Esophagus squamous epithelium (tissue), 5 donors: ENCODE measurements around the gene DAG1. TPM values are rescaled to one million over a fixed set of nuclear protein-coding genes. Genes with fewer than 3 reads are reported as not detected.

ENCODE experiments used
- DNase-seq: peaks from one replicate; lab custom pipeline; 2025; lab: John Stamatoyannopoulos, UW
- H3K27ac ChIP-seq, 4 donors: fragments of 200-600 bp; sonication (generic); one replicate each; pipeline ENCODE4 v1.5.1; 2016 to 2019; ENCODE audit warnings: mild to moderate bottlenecking in 1 of 4
- H3K27me3 ChIP-seq, 4 donors: fragments of 200-600 bp; sonication (generic); 1 replicate in 3 of 4; 2 replicates in 1 of 4; pipeline versions ENCODE4 v1.5.1 to v1.6.0; 2017 to 2021; ENCODE audit warnings: antibody characterized with exemption in 1 of 4
- H3K36me3 ChIP-seq, 3 donors: fragments of 200-600 bp; sonication (generic); one replicate each; pipeline ENCODE4 v1.5.1; 2016 to 2019
- H3K4me1 ChIP-seq, 3 donors: fragments of 200-600 bp; sonication (generic); one replicate each; pipeline ENCODE4 v1.5.1; 2017 to 2019
- H3K4me3 ChIP-seq, 4 donors: fragments of 200-600 bp; sonication (generic); 1 replicate in 3 of 4; 2 replicates in 1 of 4; pipeline ENCODE4 v1.5.1; 2016 to 2019; ENCODE audit warnings: mild to moderate bottlenecking in 2 of 4, moderate library complexity in 1 of 4
- H3K9me3 ChIP-seq, 3 donors: fragments of 200-600 bp; sonication (generic); one replicate each; pipeline ENCODE4 v1.5.1; 2016 to 2019
- POLR2A ChIP-seq, 4 donors: fragments of 450-650 bp; IDR thresholded peaks; one replicate each; pipeline ENCODE4 v1.6.1; 2017; ENCODE audit warnings: antibody characterized with exemption in 4 of 4, mild to moderate bottlenecking in 4 of 4, moderate library complexity in 3 of 4
- WGBS, 2 donors: methylation state at CpG; one replicate each; pipeline ENCODE4 v1.1.5; 2018; 5-methylcytosine and 5-hydroxymethylcytosine counted together
- intact Hi-C: fragments of 100-400 bp; cut with DNase I; formaldehyde crosslinking; loops from one replicate; pipeline ENCODE4 v1.15.0; 2022
- total RNA-seq, 4 donors: library from RNA; depleted of rRNA; stranded (reverse); fragments of >200 nt; gene quantifications; one replicate each; pipeline ENCODE4 v1.1.0, GENCODE V29; 2016
- TF ChIP-seq, protein P1 (sequence below), 6 experiments: fragments of 450-650 bp in 4 of 6; fragments of 200-600 bp in 2 of 6; sonication (generic) in 2 of 6; IDR thresholded peaks; one replicate each; pipeline ENCODE4 v1.5.1; 2016 to 2019; ENCODE audit warnings: antibody characterized with exemption in 6 of 6, mild to moderate bottlenecking in 4 of 6, moderate library complexity in 4 of 6
- donor health status: DM: yes; HTN: yes; CAD: no.

The DAG1 gene
- total RNA-seq, 4 donors from 2014 or later = 36.2 to 74.2 (median 51.3) TPM

DNA sequence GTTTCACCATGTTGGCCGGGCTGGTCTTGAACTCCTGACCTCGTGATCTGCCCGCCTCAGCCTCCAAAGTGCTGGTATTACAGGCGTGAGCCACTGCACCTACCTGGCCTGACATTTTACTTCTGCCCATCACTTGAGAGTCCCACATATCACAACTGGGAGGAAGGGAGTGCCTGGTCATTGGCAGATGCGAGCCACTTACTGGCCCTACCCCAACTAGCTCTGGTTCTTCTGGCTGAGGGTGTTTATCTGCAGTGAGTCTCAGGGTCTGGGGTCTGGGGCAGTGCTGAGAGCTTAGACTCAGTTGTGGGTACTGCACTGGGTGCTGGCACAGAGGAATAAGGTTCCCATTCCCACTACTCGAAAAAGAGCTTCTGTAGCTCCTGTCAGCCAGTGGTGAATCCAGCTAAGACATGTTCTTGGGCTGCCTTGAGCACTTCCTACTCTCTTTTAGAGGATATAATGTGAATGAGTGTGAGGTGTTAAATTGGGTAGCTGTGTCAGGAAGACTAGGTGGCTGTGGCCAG, 30.2 kb downstream of the DAG1 start:
- TF ChIP-seq, protein P1, sequence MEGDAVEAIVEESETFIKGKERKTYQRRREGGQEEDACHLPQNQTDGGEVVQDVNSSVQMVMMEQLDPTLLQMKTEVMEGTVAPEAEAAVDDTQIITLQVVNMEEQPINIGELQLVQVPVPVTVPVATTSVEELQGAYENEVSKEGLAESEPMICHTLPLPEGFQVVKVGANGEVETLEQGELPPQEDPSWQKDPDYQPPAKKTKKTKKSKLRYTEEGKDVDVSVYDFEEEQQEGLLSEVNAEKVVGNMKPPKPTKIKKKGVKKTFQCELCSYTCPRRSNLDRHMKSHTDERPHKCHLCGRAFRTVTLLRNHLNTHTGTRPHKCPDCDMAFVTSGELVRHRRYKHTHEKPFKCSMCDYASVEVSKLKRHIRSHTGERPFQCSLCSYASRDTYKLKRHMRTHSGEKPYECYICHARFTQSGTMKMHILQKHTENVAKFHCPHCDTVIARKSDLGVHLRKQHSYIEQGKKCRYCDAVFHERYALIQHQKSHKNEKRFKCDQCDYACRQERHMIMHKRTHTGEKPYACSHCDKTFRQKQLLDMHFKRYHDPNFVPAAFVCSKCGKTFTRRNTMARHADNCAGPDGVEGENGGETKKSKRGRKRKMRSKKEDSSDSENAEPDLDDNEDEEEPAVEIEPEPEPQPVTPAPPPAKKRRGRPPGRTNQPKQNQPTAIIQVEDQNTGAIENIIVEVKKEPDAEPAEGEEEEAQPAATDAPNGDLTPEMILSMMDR (IDR thresholded peaks at IDR 0.05) = no peak
- no peak for TF ChIP-seq POLR2A (IDR thresholded peaks at IDR 0.05)
- H3K36me3 ChIP-seq = no peaks in the 10 kb centered on the region
- 80 to 86% methylated on average over 6 of the region's 6 CpGs for WGBS, 2 donors
- H3K9me3 ChIP-seq = no peaks in the 10 kb centered on the region
- DNase-seq = no peak
- peaks cover 12 to 26% (median 19%) of the 10 kb centered on the region in 3 donors for H3K4me1 ChIP-seq
- no peaks in the 10 kb centered on the region for H3K27me3 ChIP-seq
- H3K4me3 ChIP-seq = peak overlapping the region in 1 of 4 donors; percentile 0
- intact Hi-C loops = no loop called here
- H3K27ac ChIP-seq = peak overlapping the region; percentile 66 to 80 (median 79)

DNA sequence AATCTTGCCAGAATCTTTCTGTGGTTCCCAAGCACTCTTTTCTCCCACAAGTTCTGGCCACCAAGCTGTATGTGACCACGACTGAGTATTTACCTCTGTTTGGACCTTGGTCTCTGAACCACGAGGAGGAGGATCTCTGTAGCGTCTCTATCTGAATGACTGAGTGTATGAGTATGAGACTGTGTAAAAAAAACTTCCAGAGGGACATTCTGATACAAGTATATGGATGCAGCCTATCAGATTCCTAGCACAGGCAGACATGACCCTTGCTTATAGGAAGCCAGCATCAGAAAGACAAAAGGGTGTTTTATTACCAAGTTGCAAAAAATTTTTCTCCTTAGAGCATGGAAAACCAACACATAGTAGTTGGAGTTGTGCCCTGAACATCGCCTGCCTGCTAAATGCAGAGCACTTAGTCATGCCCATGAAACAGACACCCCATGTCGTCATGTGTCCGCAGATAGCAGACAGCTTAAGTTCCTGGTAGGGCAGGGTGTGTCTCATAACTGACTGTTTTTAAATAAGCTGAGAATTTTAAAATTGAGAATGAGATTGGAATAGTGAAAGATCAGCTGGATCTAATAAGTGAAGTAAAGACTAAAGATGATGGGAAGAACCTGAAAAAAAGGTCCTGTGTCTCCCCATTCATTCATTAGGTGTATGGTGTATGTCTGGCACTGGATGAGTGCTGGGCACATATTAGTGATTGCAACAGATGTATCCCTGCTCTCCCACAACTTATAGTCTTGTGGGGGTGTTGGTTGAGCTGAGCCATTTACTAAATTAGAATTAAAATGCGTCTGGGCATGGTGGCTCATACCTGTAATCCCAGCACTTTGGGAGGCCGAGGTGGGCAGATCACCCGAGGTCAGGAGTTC, 30.9 kb downstream of the DAG1 start:
- Histone ChIP-seq H3K27ac (peak overlapping the region; percentile 70 to 80 (median 79)), H3K9me3 (no peaks in the 10 kb centered on the region), H3K36me3 (no peaks in the 10 kb centered on the region), H3K4me1 (peaks cover 12 to 25% (median 19%) of the 10 kb centered on the region in 3 donors), H3K27me3 (no peaks in the 10 kb centered on the region), H3K4me3 (peak overlapping the region in 1 of 4 donors; percentile 0)
- TF ChIP-seq POLR2A (IDR thresholded peaks at IDR 0.05) = peak in 1 of 4 donors; percentile 12
- TF ChIP-seq, protein P1 (IDR thresholded peaks at IDR 0.05) = no peak
- 37 to 45% methylated on average over 7 to 9 of the region's 9 CpGs for WGBS, 2 donors
- intact Hi-C loops = no loop called here
- DNase-seq = no peak

GRCh38 chr3:49501842-49502241, 31.8 kb downstream of the DAG1 start:
- H3K4me3 ChIP-seq = no peak overlapping the region
- intact Hi-C loops = no loop called here
- H3K4me1 ChIP-seq = peaks cover 12 to 25% (median 19%) of the 10 kb centered on the region in 3 donors
- no peaks in the 10 kb centered on the region for H3K36me3 ChIP-seq
- no peaks in the 10 kb centered on the region for H3K27me3 ChIP-seq
- no peak for TF ChIP-seq POLR2A (IDR thresholded peaks at IDR 0.05)
- TF ChIP-seq, protein P1 (IDR thresholded peaks at IDR 0.05) = no peak
- peak overlapping the region; percentile 8 to 79 (median 74) for H3K27ac ChIP-seq
- no peaks in the 10 kb centered on the region for H3K9me3 ChIP-seq
- WGBS, 2 donors = 95 to 100% methylated on average over 2 of the region's 2 CpGs
- no peak for DNase-seq

GRCh38 chr3:49506906-49507305, 36.8 kb downstream of the DAG1 start:
- H3K27ac ChIP-seq = no peak overlapping the region
- no peak for DNase-seq
- H3K9me3 ChIP-seq = no peaks in the 10 kb centered on the region
- H3K4me3 ChIP-seq = no peak overlapping the region
- peaks cover 6 to 19% (median 8%) of the 10 kb centered on the region in 3 donors for H3K36me3 ChIP-seq
- 75 to 90% methylated on average over 3 of the region's 3 CpGs for WGBS, 2 donors
- no peaks in the 10 kb centered on the region for H3K27me3 ChIP-seq
- no peak for TF ChIP-seq POLR2A (IDR thresholded peaks at IDR 0.05)
- TF ChIP-seq, protein P1 (IDR thresholded peaks at IDR 0.05) = no peak
- peaks cover 0 to 4% (median 0%) of the 10 kb centered on the region in 3 donors for H3K4me1 ChIP-seq
- intact Hi-C loops = no loop called here

DNA sequence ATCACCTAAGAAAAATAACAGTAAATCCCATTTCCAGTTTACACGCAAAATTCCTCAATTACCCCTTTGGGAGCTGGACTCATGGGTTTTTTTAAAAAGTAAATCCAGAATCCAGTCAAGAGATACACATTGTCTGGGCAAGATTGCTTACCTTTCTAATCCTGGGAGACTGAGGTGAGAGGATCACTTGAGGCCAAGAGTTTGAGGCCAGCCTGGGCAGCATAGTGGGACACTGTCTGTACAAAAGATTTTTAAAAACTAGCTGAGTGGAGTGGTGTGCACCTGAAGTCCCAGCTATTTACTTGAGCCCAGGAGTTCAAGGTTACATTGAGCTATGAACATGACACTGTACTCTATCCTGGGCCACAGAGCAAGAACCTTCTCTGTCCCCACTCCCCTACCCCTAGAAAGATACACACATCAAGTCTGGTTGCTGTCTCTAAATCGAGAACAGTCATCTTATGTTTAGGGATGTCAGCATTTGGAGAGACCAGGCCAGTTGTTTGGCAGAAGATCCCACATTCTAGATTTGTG, 39.0 kb downstream of the DAG1 start:
- Histone ChIP-seq H3K27ac (no peak overlapping the region), H3K4me1 (peaks cover 0 to 4% (median 0%) of the 10 kb centered on the region in 3 donors), H3K9me3 (no peaks in the 10 kb centered on the region), H3K27me3 (no peaks in the 10 kb centered on the region), H3K36me3 (peaks cover 6 to 41% (median 14%) of the 10 kb centered on the region in 3 donors), H3K4me3 (no peak overlapping the region)
- 28 to 50% methylated on average over 2 of the region's 2 CpGs for WGBS, 2 donors
- intact Hi-C loops = no loop called here
- no peak for DNase-seq
- TF ChIP-seq POLR2A (IDR thresholded peaks at IDR 0.05) = no peak
- TF ChIP-seq, protein P1 (IDR thresholded peaks at IDR 0.05) = no peak
